Measurements from ENCODE around the gene COL11A2.
"Not testable (repeated sequence)": the region's sequence is repeated elsewhere in the genome, so short reads cannot be mapped to it uniquely, and the experiment has no call there.

Gene COL11A2

GRCh38 chr6:33150560-33150959 lies 41.7 kb downstream of the COL11A2 start:
- DNase-seq = not testable (repeated sequence)

- no peak for DNase-seq
Measured at GRCh38 chr6:33147807-33148666, 44.2 kb downstream of the COL11A2 start.

GRCh38 chr6:33144373-33144772 lies 47.9 kb downstream of the COL11A2 start:
- no peak for DNase-seq

GRCh38 chr6:33143113-33143770 lies 49.0 kb downstream of the COL11A2 start:
- no peak for DNase-seq

GRCh38 chr6:33142501-33143070 lies 49.7 kb downstream of the COL11A2 start:
- DNase-seq = no peak

- DNase-seq = no peak
Measured at GRCh38 chr6:33140556-33140955, 51.7 kb downstream of the COL11A2 start.

- no peak for DNase-seq
Measured at GRCh38 chr6:33139596-33140206, 52.6 kb downstream of the COL11A2 start.

- DNase-seq = no peak
Measured at GRCh38 chr6:33136310-33136900, 55.9 kb downstream of the COL11A2 start.

- no peak for DNase-seq
Measured at GRCh38 chr6:33132081-33132524, 60.2 kb downstream of the COL11A2 start.

- no peak for DNase-seq
Measured at GRCh38 chr6:33128318-33128717, 63.9 kb downstream of the COL11A2 start.

- peak; percentile 50 for DNase-seq
Measured at GRCh38 chr6:33126101-33126714, 66.1 kb downstream of the COL11A2 start.

- no peak for DNase-seq
Measured at GRCh38 chr6:33124947-33125346, 67.3 kb downstream of the COL11A2 start.

- no peak for DNase-seq
Measured at GRCh38 chr6:33124525-33124901, 67.8 kb downstream of the COL11A2 start.

- no peak for DNase-seq
Measured at GRCh38 chr6:33123732-33124524, 68.3 kb downstream of the COL11A2 start.

GRCh38 chr6:33123181-33123580 lies 69.1 kb downstream of the COL11A2 start:
- DNase-seq = no peak

- no peak for DNase-seq
Measured at GRCh38 chr6:33120001-33120400, 72.3 kb downstream of the COL11A2 start.

- no peak for DNase-seq
Measured at GRCh38 chr6:33118525-33119123, 73.6 kb downstream of the COL11A2 start.

- no peak for DNase-seq
Measured at GRCh38 chr6:33117811-33118277, 74.4 kb downstream of the COL11A2 start.

- no peak for DNase-seq
Measured at GRCh38 chr6:33116841-33117711, 75.2 kb downstream of the COL11A2 start.

- DNase-seq = no peak
Measured at GRCh38 chr6:33116417-33116816, 75.8 kb downstream of the COL11A2 start.

Measured in stimulated activated naive CD4-positive, alpha-beta T cell treated with Interleukin-2 at 50 U/mL for 16 hours (primary cell).